GDM1 (cell line): ENCODE measurements around the gene TCF19.
"Not testable (repeated sequence)": the region's sequence is repeated elsewhere in the genome, so short reads cannot be mapped to it uniquely, and the experiment has no call there.

Experiments used
- DNase-seq: peaks from one replicate; lab custom pipeline; 2025; lab: John Stamatoyannopoulos, UW

TCF19 gene

GRCh38 chr6:31183287-31183686 is 24.9 kb downstream of the TCF19 start:
- not testable (repeated sequence) for DNase-seq

- not testable (repeated sequence) for DNase-seq
Measured at GRCh38 chr6:31183859-31184258, 25.5 kb downstream of the TCF19 start.

- DNase-seq: not testable (repeated sequence)
Measured at GRCh38 chr6:31185695-31186051, 27.3 kb downstream of the TCF19 start.

GRCh38 chr6:31186052-31186734 is 27.8 kb downstream of the TCF19 start:
- no peak for DNase-seq

GRCh38 chr6:31187780-31188194 is 29.4 kb downstream of the TCF19 start:
- DNase-seq: no peak

GRCh38 chr6:31189223-31189622 is 30.8 kb downstream of the TCF19 start:
- not testable (repeated sequence) for DNase-seq

GRCh38 chr6:31190488-31190887 is 32.1 kb downstream of the TCF19 start:
- no peak for DNase-seq

- peak; percentile 22 for DNase-seq
Measured at GRCh38 chr6:31192431-31193105, 34.2 kb downstream of the TCF19 start.

- DNase-seq: no peak
Measured at GRCh38 chr6:31193206-31193605, 34.8 kb downstream of the TCF19 start.

- no peak for DNase-seq
Measured at GRCh38 chr6:31194061-31194834, 35.9 kb downstream of the TCF19 start.

GRCh38 chr6:31195308-31195979 is 37.1 kb downstream of the TCF19 start:
- not testable (repeated sequence) for DNase-seq

GRCh38 chr6:31196251-31197022 is 38.0 kb downstream of the TCF19 start:
- not testable (repeated sequence) for DNase-seq

- DNase-seq: peak; percentile 88
Measured at GRCh38 chr6:31197559-31198305, 39.3 kb downstream of the TCF19 start.

GRCh38 chr6:31199105-31199452 is 40.7 kb downstream of the TCF19 start:
- not testable (repeated sequence) for DNase-seq

- DNase-seq: peak; percentile 27
Measured at GRCh38 chr6:31202259-31203166, 44.1 kb downstream of the TCF19 start.

GRCh38 chr6:31203345-31203979 is 45.1 kb downstream of the TCF19 start:
- DNase-seq: no peak

GRCh38 chr6:31204751-31205145 is 46.4 kb downstream of the TCF19 start:
- no peak for DNase-seq

- DNase-seq: no peak
Measured at GRCh38 chr6:31205638-31206037, 47.2 kb downstream of the TCF19 start.

GRCh38 chr6:31208506-31208905 is 50.1 kb downstream of the TCF19 start:
- DNase-seq: no peak
